SK-N-SH treated with all-trans-retinoic acid at 6 μM for 48 hours (cell line): ENCODE results near the gene POLDIP2.

Experiments
- ATAC-seq: fragments of 200-7000 bp; cut with Tn5 transposase; 3 replicates; pipeline ENCODE4 v1.9.1; 2020; ENCODE audit warnings: mild to moderate bottlenecking, moderate library complexity
- BACH2 ChIP-seq: fragments of 250-450 bp; sonication (Bioruptor Pico); IDR thresholded peaks from 2 replicates; pipeline ENCODE4 v1.9.0; 2021; ENCODE audit warnings: mild to moderate bottlenecking, borderline replicate concordance
- ESRRG ChIP-seq: fragments of 250-450 bp; sonication (Bioruptor Pico); IDR thresholded peaks from 2 replicates; pipeline ENCODE4 v1.6.1; 2021; ENCODE audit warnings: mild to moderate bottlenecking
- GLIS3 ChIP-seq: fragments of 250-450 bp; sonication (Bioruptor Pico); IDR thresholded peaks from 2 replicates; pipeline ENCODE4 v1.5.0; 2020; ENCODE audit warnings: mild to moderate bottlenecking, moderate library complexity
- ISL1 ChIP-seq: fragments of 250-450 bp; sonication (Bioruptor Pico); IDR thresholded peaks from 2 replicates; pipeline ENCODE4 v2.1.2; 2022; ENCODE audit warnings: mild to moderate bottlenecking, moderate library complexity
- OSR1 ChIP-seq: fragments of 250-450 bp; sonication (Bioruptor Pico); IDR thresholded peaks from 2 replicates; pipeline ENCODE4 v1.8.0; 2022; ENCODE audit warnings: moderate library complexity, mild to moderate bottlenecking, inconsistent platforms
- PPARA ChIP-seq: fragments of 250-450 bp; sonication (Bioruptor Pico); IDR thresholded peaks from 2 replicates; pipeline ENCODE4 v1.5.0; 2020; ENCODE audit warnings: mild to moderate bottlenecking, borderline replicate concordance
- RARB ChIP-seq: fragments of 250-450 bp; sonication (Bioruptor Pico); IDR thresholded peaks from 2 replicates; pipeline ENCODE4 v1.8.0; 2021; ENCODE audit warnings: mild to moderate bottlenecking, moderate library complexity
- SNAI2 ChIP-seq: fragments of 250-450 bp; sonication (Bioruptor Pico); IDR thresholded peaks from 2 replicates; pipeline ENCODE4 v1.5.0; 2020; ENCODE audit warnings: mild to moderate bottlenecking, moderate library complexity
- TCF4 ChIP-seq: fragments of 250-450 bp; sonication (Bioruptor Pico); IDR thresholded peaks from 2 replicates; pipeline ENCODE4 v1.8.0; 2021; ENCODE audit warnings: mild to moderate bottlenecking, moderate library complexity, borderline replicate concordance
- TOX ChIP-seq: fragments of 250-450 bp; sonication (Bioruptor Pico); IDR thresholded peaks from 2 replicates; pipeline ENCODE4 v1.8.0; 2021; ENCODE audit warnings: mild to moderate bottlenecking, moderate library complexity, borderline replicate concordance
- ZFP3 ChIP-seq: fragments of 250-450 bp; sonication (Bioruptor Pico); IDR thresholded peaks from 2 replicates; pipeline ENCODE4 v1.5.0; 2020; ENCODE audit warnings: mild to moderate bottlenecking, moderate library complexity
- ZNF565 ChIP-seq: fragments of 450-650 bp; formaldehyde crosslinking; conservative IDR thresholded peaks from 2 replicates; pipeline ENCODE4 v1.5.0; 2020; ENCODE audit warnings: low read depth, mild to moderate bottlenecking, moderate library complexity
- ZNF70 ChIP-seq: fragments of 450-650 bp; formaldehyde crosslinking; IDR thresholded peaks from 2 replicates; pipeline ENCODE4 v1.5.0; 2020; ENCODE audit warnings: mild to moderate bottlenecking, moderate library complexity
- ZNF8 ChIP-seq: fragments of 450-650 bp; formaldehyde crosslinking; IDR thresholded peaks from 2 replicates; pipeline ENCODE4 v1.5.0; 2020; ENCODE audit warnings: mild to moderate bottlenecking, moderate library complexity
- TF ChIP-seq, protein P1 (sequence below): fragments of 250-450 bp; sonication (Bioruptor Pico); IDR thresholded peaks from 2 replicates; pipeline ENCODE4 v1.8.0; 2020; ENCODE audit warnings: mild to moderate bottlenecking, moderate library complexity, borderline replicate concordance
- TF ChIP-seq, protein P2 (sequence below): fragments of 250-450 bp; sonication (Bioruptor Pico); IDR thresholded peaks from 2 replicates; pipeline ENCODE4 v1.5.1; 2021; ENCODE audit warnings: mild to moderate bottlenecking, moderate library complexity
- TF ChIP-seq, protein P3 (sequence below): fragments of 250-450 bp; sonication (Bioruptor Pico); IDR thresholded peaks from 2 replicates; pipeline ENCODE4 v1.5.0; 2020; ENCODE audit warnings: mild to moderate bottlenecking, moderate library complexity

The POLDIP2 gene

DNA sequence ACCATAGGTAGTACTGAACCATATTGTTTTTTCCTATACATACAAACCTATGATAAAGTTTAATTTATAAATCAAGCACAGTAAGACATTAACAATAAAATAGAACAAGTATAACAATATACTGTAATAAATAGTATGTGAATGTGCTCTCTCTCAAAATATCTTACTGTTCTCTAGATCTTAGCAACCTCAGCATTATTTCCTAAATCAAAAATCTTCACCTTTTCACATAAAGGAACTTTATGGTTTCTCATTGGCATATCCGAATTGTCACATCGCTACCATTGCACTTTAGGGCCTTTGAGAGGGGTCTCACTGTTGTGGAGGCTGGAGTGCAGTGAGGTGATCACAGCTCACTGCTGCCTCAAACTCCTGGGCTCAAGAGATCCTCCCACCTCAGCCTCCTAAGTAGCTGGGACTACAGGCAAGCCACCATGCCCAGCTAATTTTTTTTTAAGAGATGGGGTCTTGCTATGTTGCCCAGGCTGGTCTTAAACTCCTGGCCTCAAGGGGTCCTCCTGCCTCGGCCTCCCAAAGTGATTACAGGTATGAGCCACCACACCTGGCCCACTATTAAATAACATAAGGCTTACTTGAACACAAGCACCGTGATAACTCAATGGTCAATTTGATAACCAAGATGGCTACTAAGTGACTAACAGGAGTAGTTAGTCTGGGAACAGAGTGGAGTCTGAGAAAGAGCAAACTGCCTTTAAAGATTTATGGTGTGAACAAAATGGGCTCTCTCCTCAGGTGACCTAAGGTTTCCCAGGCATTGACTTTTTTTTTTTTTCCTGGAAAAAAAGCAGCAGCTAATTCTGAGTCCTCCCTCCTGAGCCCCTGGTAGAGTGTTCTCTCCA is 41.3 kb downstream of the POLDIP2 start (continued):
- no peak for TF ChIP-seq OSR1
- no peak for TF ChIP-seq ZNF565 (CRISPR knock-in tag)

DNA sequence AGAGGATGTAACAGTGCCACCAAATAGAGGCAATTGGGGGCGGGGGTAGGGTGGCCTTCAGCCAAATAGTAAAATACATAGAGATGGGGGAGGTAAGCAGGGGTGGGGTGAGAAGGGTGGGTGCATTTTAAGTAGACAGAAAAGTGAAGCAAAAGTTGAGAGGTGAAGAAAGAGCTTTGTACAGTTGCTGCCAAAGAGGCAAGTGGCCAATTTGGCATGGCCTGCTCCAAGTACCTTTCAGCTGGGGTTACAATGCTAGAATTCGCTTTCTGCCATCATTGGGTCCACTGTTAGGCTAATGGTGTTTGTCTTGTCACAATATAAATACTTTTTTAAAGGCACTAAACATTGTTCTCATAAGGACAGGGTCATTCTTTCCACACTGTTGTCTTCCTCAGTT is 43.5 kb downstream of the POLDIP2 start:
- no peak for ATAC-seq
- TF ChIP-seq, protein P1, sequence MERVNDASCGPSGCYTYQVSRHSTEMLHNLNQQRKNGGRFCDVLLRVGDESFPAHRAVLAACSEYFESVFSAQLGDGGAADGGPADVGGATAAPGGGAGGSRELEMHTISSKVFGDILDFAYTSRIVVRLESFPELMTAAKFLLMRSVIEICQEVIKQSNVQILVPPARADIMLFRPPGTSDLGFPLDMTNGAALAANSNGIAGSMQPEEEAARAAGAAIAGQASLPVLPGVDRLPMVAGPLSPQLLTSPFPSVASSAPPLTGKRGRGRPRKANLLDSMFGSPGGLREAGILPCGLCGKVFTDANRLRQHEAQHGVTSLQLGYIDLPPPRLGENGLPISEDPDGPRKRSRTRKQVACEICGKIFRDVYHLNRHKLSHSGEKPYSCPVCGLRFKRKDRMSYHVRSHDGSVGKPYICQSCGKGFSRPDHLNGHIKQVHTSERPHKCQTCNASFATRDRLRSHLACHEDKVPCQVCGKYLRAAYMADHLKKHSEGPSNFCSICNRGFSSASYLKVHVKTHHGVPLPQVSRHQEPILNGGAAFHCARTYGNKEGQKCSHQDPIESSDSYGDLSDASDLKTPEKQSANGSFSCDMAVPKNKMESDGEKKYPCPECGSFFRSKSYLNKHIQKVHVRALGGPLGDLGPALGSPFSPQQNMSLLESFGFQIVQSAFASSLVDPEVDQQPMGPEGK (CRISPR knock-in tag), result no peak
- TF ChIP-seq ZNF70 (no peak), PPARA (CRISPR knock-in tag) (no peak), ZFP3 (CRISPR knock-in tag) (no peak), ISL1 (CRISPR knock-in tag) (no peak), ZNF565 (CRISPR knock-in tag) (no peak), OSR1 (no peak), TOX (no peak), ESRRG (no peak), GLIS3 (CRISPR knock-in tag) (no peak), RARB (CRISPR knock-in tag) (no peak), BACH2 (CRISPR knock-in tag) (no peak), SNAI2 (no peak), ZNF8 (no peak), TCF4 (CRISPR knock-in tag) (no peak)
- TF ChIP-seq, protein P2, sequence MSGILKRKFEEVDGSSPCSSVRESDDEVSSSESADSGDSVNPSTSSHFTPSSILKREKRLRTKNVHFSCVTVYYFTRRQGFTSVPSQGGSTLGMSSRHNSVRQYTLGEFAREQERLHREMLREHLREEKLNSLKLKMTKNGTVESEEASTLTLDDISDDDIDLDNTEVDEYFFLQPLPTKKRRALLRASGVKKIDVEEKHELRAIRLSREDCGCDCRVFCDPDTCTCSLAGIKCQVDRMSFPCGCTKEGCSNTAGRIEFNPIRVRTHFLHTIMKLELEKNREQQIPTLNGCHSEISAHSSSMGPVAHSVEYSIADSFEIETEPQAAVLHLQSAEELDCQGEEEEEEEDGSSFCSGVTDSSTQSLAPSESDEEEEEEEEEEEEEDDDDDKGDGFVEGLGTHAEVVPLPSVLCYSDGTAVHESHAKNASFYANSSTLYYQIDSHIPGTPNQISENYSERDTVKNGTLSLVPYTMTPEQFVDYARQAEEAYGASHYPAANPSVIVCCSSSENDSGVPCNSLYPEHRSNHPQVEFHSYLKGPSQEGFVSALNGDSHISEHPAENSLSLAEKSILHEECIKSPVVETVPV (CRISPR knock-in tag), result no peak
- TF ChIP-seq, protein P3, sequence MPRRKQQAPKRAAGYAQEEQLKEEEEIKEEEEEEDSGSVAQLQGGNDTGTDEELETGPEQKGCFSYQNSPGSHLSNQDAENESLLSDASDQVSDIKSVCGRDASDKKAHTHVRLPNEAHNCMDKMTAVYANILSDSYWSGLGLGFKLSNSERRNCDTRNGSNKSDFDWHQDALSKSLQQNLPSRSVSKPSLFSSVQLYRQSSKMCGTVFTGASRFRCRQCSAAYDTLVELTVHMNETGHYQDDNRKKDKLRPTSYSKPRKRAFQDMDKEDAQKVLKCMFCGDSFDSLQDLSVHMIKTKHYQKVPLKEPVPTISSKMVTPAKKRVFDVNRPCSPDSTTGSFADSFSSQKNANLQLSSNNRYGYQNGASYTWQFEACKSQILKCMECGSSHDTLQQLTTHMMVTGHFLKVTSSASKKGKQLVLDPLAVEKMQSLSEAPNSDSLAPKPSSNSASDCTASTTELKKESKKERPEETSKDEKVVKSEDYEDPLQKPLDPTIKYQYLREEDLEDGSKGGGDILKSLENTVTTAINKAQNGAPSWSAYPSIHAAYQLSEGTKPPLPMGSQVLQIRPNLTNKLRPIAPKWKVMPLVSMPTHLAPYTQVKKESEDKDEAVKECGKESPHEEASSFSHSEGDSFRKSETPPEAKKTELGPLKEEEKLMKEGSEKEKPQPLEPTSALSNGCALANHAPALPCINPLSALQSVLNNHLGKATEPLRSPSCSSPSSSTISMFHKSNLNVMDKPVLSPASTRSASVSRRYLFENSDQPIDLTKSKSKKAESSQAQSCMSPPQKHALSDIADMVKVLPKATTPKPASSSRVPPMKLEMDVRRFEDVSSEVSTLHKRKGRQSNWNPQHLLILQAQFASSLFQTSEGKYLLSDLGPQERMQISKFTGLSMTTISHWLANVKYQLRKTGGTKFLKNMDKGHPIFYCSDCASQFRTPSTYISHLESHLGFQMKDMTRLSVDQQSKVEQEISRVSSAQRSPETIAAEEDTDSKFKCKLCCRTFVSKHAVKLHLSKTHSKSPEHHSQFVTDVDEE (CRISPR knock-in tag), result no peak

DNA sequence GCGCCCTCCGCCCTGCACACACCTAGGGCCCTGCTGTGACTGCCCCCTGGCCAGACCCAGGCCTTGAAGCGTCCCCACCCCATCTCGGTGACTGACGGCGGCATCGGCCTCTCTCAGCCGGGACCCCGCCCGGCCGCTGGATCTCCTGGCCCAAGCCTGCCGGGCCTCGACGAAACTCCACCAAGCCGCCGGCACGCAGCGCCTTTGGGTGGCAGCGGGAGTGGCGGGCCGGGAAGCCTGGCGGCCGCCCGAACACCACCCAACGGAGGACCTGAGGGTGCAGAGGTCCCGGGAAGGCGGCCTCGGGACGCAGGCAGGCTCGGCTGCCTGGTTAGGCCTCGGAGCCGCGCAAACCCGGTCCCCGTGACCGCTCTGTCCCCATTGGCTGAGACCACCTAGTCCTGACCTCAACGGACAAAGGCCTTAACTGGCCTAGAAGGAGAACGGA is 50.3 kb downstream of the POLDIP2 start:
- no peak for TF ChIP-seq GLIS3 (CRISPR knock-in tag)
- no peak for TF ChIP-seq PPARA (CRISPR knock-in tag)
- TF ChIP-seq TOX, result no peak
- no peak for ATAC-seq

DNA sequence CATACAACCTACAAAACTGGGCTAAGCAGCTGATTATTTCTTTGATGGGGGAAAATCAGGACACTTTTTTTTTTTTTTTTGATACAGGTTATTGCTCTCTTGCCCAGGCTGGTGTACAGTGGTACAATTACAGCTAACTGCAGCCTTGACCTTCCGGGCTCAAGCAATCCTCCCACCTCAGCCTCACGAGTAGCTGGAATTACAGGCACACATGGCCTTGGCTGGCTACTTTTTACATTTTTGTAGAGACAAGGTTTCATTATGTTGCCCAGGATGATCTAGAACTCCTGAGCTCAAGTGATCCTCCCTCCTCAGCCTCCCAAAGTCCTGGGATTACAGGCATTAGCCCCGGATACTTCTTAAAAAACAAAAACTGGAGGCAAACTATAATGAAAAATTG is 58.9 kb downstream of the POLDIP2 start:
- no peak for ATAC-seq
- TF ChIP-seq ZFP3 (CRISPR knock-in tag), result no peak
